ENCODE data around the gene CEP112. TPM values are rescaled to one million over a fixed set of nuclear protein-coding genes. Genes with fewer than 3 reads are reported as not detected.

CEP112 gene
- total RNA-seq, 4 donors from 2014 or later = 18.9 to 51.8 (median 29.6) TPM

GRCh38 chr17:65684631-65685030 is 507.3 kb downstream of the CEP112 start:
- no peak for TF ChIP-seq CTCF (IDR thresholded peaks at IDR 0.05; ENCODE audit: low read depth)

- no peak for TF ChIP-seq CTCF (IDR thresholded peaks at IDR 0.05; ENCODE audit: low read depth)
Measured at GRCh38 chr17:65683428-65683827, 508.5 kb downstream of the CEP112 start.

GRCh38 chr17:65679165-65679845 is 512.6 kb downstream of the CEP112 start:
- no peak for TF ChIP-seq CTCF (IDR thresholded peaks at IDR 0.05; ENCODE audit: low read depth)

GRCh38 chr17:65678546-65678945 is 513.4 kb downstream of the CEP112 start:
- TF ChIP-seq CTCF (IDR thresholded peaks at IDR 0.05; ENCODE audit: low read depth) = no peak

GRCh38 chr17:65677932-65678331 is 514.0 kb downstream of the CEP112 start:
- no peak for TF ChIP-seq CTCF (IDR thresholded peaks at IDR 0.05; ENCODE audit: low read depth)

- TF ChIP-seq CTCF (IDR thresholded peaks at IDR 0.05; ENCODE audit: low read depth) = no peak
Measured at GRCh38 chr17:65674246-65675045, 517.5 kb downstream of the CEP112 start.

GRCh38 chr17:65670667-65671371 is 521.1 kb downstream of the CEP112 start:
- no peak for TF ChIP-seq CTCF (IDR thresholded peaks at IDR 0.05; ENCODE audit: low read depth)
